Posterior vena cava (tissue), 2 donors: ENCODE results near the gene TOB1. TPM values are rescaled to one million over a fixed set of nuclear protein-coding genes. Genes with fewer than 3 reads are reported as not detected.

Experiments
- DNase-seq: peaks from one replicate; pipeline ENCODE4 v3.0.0-alpha.2; 2020; ENCODE audit warnings: low spot score
- intact Hi-C, 2 donors: fragments of 100-400 bp; cut with DNase I; formaldehyde crosslinking; loops; one replicate each; pipeline versions ENCODE4 v1.14.1 to v1.14.2; 2022 to 2023
- long read RNA-seq, 2 donors: library from polyadenylated mRNA; unstranded; transcript quantifications; one replicate each; pipeline ENCODE4 v2.0.0, GENCODE V29; 2020 to 2021
- total RNA-seq, 2 donors: library from RNA; stranded (reverse); fragmentation: NEBNext Ultra II Directional; extraction: Animal tissue kit (Norgen Biotek cat#: 25700); gene quantifications; one replicate each; pipeline ENCODE4 v1.2.1, GENCODE V29; 2021
- donor health status: DM: yes; HTN: yes; CAD: no.
- donor health status: DM: yes; HTN: yes; CAD: no.

TOB1 gene, protein sequence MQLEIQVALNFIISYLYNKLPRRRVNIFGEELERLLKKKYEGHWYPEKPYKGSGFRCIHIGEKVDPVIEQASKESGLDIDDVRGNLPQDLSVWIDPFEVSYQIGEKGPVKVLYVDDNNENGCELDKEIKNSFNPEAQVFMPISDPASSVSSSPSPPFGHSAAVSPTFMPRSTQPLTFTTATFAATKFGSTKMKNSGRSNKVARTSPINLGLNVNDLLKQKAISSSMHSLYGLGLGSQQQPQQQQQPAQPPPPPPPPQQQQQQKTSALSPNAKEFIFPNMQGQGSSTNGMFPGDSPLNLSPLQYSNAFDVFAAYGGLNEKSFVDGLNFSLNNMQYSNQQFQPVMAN
- 10 to 100 TPM; 48.9 to 59.1 TPM for total RNA-seq
- long read RNA-seq, donor 1, transcript TOB1-202 (2 exons, 2,229 nt): major isoform, 16 of 17 reads
- long read RNA-seq, donor 1, partial matches to known transcripts: 0 of 17 reads
- long read RNA-seq, donor 1, other reads (novel, unspliced or antisense): 0 of 17 reads
- long read RNA-seq, donor 2, transcript TOB1-202 (2 exons, 2,229 nt): major isoform, 13 of 28 reads
- long read RNA-seq, donor 2, partial matches to known transcripts: 0 of 28 reads
- long read RNA-seq, donor 2, other reads (novel, unspliced or antisense): 13 of 28 reads

DNA sequence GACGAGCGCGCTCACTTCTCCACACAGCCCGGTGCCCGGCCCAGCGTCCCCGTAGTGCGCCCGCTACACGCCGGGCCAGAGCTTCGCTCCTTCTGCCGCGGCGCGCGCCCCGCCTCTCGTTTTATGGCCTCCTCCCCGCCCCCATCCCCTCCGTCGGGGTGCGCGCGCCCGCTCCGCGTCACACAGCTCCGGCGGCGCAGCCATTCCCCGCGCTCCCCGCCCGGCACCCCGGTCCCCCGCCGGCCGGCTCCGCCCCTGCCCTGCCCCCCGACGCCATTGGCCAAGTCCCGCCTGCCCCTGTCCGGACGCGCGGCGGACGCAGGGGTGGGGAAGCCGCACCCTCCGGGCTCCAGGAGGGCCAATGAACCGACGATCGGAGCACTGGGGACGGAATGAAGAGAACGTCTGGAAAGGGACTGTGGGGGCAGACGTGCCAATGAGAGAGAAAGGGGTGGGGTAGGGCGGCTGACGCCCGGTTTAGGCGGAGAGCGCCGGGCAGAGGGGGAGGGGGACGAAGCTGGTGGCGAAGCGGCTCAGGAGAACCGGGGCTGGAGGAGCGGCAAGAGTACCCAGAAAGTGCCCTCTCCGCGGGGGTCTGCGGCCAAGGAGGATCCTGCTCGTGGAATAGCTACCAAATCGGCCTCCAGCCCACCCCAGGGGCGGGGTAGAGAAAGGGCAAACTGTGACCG lies at the start of gene TOB1:
TSS of gene TOB1 (minus strand) at position 94 of the 689 bp plus-strand sequence. CDS start 2,337 bp downstream, outside the sequence.
- intact Hi-C loops: loop anchor here in 1 of 2 donors (2.0 to 10.0 kb wide), 4 partner anchors 36 to 258 kb away; partner anchors contain the start of gene SPAG9
- DNase-seq: peak; percentile 99

DNA sequence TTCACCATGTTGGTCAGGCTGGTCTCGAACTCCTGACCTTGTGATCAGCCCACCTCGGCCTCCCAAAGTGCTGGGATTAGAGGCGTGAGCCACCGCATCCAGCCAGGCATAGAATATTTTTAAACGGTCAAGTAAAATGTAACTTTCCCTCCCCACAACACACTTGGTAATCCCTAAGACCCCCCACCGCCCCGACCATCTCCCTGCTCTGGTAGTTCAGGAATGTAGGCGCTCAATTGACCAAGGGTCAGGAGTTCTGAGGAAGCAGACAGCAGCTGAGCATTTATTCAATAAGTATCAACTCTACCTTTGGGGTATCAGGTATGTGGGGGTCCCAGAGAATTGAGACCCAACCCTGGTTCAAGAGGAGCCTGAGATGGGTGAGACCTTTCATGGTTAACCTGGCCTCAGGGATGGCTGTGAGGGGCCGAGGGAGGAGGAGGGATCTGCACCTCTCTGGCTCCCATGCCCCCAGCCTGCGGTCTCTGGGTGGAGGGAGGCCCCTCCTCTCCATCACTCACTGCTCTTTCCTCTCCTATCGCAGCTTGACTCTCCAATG lies 48.4 kb upstream of the TOB1 start:
- no peak for DNase-seq
- intact Hi-C loops: no loop called here

DNA sequence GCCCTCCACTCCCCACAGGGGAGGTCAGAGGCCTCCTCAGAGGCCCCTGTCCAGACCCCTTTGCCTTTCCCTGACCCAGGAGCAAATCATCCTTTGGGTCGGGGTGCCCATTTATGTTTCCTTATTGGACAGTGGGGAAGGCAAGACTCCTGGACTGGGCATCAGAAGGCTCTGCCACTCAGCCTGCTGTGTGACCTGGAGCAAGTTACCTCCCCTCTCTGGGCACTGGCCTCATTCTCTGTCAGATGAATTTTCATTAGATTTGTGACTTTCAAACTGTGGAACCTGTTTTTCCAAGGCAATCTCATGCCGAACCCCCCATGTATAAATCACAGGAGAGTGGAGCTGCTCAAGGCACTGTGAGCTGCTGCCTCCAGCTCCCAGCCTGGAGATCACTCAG lies 47.0 kb upstream of the TOB1 start:
- no peak for DNase-seq
- intact Hi-C loops: no loop called here

DNA sequence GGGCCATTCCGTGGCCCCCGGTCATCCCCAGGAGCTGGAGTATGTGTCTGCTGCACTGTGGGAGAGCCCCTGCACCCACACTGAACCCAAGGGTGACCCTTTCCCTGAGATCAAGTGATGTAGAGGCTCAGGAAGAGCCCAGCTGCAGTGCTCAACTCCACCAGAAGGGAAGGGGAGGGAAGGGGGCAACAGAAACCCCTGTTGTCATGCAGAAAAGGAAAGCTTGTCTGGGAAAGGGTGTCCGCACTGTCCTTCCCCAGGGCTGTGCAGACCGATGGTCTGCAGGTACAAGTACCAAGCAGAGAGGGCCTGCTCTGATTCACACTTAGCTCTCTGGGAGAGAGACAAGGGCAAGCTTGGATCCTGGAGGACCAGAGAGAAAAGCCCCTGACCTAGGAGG lies 45.7 kb upstream of the TOB1 start:
- intact Hi-C loops: no loop called here
- no peak for DNase-seq

DNA sequence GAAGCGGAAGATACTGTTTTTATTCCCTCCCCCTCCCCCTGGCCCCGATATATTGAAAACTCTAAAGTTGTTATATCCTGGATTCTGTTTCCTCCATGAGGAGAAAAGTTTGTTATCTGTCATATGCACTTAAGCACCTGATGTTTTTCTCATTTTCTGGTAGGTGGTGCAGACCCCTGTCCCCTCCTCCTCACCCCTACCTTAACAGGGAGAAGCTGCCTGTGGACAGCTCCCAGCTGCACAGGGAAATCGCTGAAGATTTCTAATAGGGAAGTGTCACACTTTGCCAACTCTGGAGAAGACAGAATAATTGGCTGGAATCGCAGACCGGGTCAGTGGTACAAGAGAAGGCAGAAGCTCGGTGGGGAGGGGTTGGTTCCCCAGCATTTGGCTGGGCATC lies 45.3 kb upstream of the TOB1 start:
- intact Hi-C loops: no loop called here
- DNase-seq: no peak

DNA sequence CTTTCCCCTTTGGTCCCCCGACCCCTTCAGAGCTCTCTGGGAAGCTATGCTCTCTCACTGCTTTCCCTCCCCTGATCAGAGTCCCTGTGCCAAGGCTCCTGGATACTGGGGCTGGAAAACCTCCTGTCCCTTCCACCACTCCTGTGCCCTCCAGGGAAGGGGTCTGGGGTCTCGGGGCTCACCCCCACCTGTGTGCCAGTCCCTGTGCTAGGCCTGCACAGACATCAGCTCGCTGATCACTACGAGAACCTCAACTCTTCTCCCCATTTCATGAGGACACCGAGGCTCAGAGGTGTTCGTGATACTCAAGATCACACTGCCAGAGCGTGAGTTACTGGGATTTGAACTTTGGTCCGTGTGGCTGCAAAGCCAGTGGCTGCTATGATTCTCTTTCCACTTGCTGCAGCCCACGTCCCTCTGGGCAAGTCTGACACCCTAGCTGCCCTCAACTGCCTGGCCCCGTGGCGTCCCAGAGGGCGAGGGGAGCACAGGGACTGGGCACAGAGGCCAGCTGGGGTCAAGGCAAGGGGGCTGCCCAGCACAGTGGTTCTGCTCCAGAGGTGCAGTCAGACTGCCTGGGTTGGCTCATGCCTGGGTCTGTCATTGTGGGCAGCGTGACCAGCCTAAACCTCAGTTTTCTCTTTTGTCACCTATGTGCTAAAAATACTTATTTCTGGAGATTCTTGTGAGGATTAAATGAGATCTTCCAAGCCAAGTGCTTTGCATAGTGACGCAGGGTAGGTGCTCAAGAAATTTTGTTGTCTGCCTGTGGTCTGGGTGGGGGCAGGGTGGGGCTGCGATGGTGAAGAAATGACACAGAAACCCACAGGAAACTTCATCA lies 43.8 kb upstream of the TOB1 start:
- intact Hi-C loops: no loop called here
- no peak for DNase-seq

DNA sequence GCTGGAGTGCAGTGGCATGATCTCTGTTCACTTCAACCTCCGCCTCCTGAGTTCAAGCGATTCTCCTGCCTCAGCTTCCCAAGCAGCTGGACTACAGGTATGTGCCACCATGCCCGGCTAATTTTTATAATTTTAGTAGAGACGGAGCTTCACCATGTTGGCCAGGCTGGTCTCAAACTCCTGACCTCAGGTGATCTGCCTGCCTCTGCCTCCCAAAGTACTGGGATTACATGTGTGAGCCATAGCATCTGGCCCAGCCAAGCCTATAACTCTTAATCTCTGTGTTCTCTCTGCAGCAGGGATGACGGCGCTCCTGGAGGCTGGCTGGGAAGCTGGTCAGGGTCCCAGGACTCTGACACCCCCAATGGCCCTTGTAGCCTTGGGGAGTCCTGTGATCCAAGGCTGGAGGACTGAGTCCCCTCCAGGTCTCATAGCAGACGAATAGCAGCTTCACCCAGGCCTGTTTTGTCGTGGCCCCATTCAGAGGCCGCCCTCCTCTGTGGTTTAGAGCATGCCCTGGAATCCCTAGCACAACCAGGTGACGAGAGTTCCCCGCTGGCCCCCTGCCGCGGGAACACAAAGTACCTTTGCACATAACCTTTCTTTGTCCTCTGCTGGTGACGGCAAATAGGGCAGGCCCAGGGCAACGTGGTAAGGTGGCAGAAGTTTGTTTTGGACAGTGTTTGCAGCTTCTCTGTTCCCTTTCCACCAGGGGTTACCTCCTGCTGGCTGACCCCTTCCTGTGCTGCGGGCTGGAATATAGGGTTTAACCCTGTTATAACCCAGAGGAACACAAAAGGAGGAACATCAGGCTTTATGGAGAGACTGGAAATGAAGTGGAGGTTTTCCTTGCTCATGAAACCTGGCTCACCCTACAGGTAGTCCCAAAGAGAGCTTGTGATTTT lies 43.0 kb upstream of the TOB1 start:
- no peak for DNase-seq
- intact Hi-C loops: no loop called here

DNA sequence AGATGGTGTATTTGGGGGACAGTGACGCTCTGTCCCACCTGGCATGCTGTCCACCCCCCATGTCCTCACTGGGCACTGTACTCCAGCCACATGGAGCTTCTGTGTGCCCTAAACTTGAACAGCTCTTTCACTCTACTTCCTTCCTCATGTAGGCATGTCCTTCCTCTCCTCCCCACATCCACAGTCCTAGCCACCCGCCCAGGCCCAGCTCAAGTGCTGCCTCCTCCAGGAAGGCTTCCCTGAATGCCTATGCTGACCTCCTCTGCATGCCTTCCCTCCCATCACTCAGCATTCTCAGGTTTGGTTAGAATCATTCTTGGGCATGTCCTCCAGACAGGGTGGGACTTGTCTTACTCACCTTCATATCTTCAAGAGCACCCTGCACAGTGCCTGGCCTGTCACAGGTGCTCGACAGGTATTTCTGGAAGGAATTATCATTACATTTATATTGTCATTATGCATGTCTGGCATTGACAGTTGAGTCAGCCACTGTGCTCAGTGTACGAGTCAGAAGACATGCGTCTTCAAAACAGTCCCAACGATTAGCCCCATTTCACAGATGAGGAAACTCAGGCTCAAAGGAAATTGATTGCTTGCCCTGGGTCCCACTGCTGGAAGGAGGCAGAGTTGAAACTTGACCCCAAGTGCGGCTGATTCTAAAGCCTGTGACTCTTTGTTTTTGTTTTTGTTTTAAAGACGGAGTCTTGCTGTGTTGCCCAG lies 42.1 kb upstream of the TOB1 start:
- no peak for DNase-seq
- intact Hi-C loops: no loop called here

DNA sequence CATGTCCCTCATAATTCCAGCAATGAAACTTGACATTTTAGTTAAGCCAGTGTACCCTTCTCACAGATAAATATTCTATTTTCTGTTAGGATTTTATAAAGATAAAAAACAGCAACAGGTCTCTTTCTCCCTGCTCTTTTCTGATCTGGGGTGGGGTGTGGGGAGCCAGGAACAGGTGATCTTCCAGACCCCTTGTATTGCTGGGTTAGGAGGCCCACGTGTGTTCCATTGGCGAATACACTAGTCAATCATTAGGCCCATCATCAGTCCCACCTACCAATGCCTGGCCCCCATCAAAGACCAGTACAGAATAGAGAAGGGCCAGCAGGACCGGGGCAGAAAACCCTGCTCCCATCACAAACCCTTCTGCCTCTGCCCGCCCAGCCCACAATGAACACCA lies 40.3 kb upstream of the TOB1 start:
- intact Hi-C loops: no loop called here
- DNase-seq: no peak

DNA sequence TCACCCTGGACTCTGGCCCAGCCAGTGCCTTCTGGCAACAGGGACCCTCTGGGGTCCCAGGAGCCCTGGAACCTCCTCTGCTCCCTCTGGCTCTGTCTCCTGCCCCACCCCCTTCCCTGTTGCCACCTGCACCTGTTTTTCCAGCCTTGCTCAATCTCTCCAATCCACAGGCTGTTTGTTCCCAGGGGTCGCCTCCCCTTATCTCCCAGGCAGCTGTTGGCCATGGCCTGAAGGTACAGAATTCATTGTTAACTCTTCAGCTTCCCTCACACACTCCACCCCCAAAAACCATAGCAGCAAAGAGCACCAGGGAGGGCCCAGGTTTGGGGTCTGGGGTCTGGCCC lies 39.3 kb upstream of the TOB1 start:
- DNase-seq: no peak
- intact Hi-C loops: loop anchor here in 1 of 2 donors (2.0 kb wide), 1 partner anchor 63 kb away; no protein-coding TSS in a partner anchor

DNA sequence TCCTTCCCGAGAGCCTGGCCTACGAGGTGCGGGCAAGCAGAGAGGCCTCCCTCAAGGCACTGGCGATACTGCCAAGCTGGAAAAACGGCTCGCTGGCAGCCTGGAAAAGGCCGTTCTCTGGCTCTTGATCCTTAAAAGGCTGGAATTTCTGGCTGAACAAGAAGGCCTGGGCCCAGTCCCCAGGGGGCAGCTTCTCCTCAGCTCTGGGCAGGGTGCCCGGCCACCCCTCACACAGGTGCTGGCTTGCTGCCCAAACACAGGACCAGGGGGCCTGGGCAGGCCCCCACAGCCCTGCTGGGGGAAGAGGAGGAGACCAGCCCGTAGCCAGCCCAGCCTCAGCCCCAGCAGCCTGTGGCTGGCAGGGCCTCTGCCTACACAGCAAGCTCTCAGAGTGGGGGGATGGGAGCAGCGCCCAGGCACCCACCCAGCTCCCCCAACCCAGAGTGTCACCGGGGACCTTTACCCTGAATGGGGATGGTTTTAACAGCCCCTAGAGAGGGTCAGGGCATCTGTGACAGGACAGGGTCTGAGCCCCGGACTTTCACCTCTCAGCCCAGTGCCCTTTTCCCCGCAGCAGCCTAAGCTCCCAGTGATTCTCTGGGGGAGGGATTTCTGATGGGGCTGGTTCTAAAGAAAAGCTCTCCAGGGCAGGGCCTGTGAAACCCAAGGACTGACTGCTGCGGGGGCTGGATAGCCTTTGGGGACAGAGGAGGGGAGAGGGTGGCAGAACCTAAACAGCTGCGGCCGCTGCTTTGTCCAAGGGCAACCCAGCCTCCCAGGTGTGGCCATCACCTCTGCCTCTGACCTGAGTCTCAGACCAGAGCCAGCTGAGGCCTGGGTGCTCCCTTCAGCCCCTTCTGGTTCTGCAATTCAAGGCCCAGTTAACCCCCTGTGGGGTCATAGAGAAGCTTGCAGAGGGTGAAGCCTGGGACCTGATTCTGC lies 38.6 kb upstream of the TOB1 start:
- intact Hi-C loops: loop anchor here in 1 of 2 donors (2.0 to 5.0 kb wide), 2 partner anchors 37 to 64 kb away; partner anchors contain the start of gene TOB1
- DNase-seq: no peak

DNA sequence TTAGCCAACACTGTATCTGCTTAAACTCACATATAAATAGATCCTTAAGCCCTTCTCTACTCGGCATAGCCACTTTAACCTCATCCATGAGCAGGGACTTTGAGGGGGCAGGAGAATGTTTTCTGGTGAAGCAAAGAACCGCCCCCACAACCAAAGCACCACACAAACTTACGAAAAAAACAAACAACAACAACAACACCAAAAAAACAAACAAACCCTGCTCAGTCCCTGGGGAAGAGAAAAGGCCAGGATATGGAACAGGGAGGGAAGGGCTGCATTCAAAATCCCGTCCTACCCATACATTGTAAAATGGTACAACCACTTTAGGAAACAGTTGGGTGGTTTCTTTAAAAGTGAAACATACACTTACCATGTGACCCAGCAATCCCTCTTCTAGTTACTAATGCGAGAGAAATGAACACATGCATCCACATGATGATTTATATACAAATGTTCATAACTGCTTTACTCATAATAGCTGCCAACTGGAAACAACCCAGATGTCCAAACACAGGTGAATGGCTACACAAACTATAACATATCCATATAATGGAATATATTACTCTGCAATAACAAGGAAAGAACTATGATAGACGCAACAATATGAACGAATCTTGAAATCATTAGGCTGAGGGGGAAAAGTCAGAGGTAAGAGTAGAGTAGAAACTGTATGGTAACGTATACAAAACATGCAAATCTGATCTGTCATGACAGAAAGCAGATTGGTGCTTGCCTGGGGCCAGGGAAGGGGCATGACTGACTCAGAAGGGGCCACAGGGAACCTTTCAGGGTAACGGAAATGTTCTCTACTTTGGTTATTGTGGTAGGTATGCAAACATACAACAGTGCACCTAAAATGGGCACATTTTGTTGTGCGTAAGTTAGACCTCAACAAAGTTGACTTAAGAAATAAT lies 37.7 kb upstream of the TOB1 start:
- intact Hi-C loops: loop anchor here in 1 of 2 donors (2.0 to 5.0 kb wide), 2 partner anchors 37 to 65 kb away; partner anchors contain the start of gene TOB1
- no peak for DNase-seq

DNA sequence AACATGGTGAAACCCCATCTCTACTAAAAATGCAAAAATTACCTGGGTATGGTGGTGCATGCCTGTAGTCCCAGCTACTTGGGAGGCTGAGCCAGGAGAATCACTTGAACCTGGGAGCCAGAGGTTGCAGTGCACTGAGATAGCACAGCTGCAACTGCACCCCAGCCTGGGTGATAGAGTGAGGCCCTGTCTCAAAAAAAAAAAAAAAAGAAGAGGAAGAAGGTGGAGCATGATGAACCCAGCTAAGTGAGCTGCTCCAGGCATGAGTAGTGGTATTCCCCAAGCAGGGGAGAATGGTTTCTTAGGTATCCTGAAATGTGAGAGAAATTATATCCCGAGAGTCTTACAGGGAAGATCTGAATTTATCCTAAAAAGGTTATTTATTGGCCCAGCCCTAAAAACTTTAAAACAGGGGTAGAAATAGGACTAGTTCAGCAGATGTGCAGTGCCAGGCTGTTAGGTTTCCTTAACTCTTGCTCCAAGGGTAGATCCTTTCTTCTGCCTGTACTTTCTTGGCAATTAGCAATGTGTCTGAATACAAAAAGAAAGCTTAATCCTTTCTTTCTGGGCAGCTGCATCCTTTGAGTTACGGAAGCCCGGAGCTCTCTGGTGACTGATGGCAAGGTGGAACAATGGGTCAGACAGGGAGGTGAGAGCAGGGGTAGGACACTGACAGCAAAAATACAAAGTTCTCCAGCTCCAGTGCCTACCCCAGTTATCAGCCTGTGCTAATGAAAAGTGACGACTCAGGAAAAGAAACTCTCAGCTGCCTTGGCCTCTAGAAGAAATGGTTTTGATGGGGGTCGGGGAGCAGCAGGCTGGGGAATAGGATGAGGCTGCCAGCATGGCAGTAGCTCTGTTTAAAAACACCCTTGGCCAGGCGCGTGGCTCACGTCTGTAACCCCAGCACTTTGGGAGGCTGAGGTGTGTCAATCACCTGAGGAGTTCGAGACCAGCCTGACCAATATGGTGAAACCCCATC lies 36.5 kb upstream of the TOB1 start:
- DNase-seq: no peak
- intact Hi-C loops: loop anchor here in 1 of 2 donors (5.0 kb wide), 1 partner anchor 35 kb away; the partner anchor contains the start of gene TOB1

DNA sequence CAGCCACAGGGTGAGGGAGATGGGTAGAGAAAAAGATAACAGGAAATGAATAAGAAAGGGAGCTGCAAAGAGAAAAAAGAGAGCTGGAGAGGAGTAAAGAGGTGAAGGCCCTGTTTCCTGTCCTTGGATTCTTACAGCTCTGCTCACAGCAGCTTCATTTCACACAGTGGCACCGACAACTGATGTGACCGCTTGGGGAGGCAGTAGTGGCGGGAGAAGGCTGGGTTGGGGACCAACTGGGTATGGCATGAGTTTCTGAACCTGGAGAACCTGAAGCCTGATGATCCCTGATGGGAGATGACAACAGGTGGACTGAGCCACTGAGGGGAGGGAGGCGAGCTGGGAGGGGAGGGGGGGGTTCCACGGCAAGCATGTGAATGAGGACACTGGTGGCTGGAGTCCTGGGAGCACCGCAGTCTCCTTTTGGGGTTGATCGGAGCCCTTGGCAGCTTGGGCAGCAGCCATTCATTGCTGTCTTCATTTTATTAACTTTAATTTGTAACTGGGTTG lies 34.3 kb upstream of the TOB1 start:
- no peak for DNase-seq
- intact Hi-C loops: loop anchor here in 1 of 2 donors (5.0 kb wide), 1 partner anchor 33 kb away; the partner anchor contains the start of gene TOB1
